GM21786 (cell line): Measurements from ENCODE around the gene SIK1.

ENCODE experiments used
- ATAC-seq: cut with Tn5 transposase; IDR thresholded peaks from one replicate; pipeline ENCODE4 v1.9.1; 2021; ENCODE audit not compliant: unreplicated experiment

The SIK1 gene

DNA sequence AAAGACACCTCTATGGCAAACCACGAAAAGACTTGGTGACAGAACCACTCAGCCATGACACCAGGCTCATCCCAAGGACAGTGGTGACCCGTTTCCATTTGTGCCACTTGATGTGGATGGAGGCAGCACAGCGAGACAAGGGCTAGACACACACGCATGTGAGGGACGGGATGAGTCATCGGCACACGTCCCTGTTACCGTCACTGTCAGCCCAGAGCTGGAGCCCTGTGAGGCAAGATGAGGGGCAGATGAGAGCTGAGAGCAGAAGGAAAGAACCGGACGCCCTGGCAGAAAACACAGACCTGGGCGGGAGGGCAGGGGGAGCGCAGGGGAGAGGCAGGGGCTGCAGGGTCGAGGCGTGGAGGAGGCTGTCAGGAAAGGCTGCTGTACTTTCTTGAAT, 57.8 kb downstream of the SIK1 start:
- ATAC-seq: peak; percentile 50

DNA sequence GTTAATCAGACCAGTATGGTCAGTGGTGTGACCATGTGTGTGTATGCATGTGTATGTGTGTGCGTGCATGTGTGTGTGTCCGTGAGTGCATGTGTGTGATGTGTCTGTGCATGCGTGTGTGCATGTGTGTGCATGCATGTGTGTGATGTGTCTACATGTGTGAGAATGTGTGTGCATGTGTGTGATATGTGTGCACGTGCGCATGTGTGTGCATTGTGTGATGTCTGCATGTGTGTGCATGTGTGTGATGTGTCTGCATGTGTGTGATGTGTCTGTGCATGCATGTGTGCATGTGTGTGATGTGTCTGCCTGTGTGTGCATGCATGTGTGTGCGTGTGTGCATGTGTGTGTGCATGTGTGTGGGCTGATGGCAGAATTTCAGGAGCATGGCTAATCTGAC, 58.2 kb downstream of the SIK1 start:
- no peak for ATAC-seq

GRCh38 chr21:43367859-43368258, 59.1 kb downstream of the SIK1 start:
- no peak for ATAC-seq

GRCh38 chr21:43367296-43367695, 59.6 kb downstream of the SIK1 start:
- no peak for ATAC-seq

DNA sequence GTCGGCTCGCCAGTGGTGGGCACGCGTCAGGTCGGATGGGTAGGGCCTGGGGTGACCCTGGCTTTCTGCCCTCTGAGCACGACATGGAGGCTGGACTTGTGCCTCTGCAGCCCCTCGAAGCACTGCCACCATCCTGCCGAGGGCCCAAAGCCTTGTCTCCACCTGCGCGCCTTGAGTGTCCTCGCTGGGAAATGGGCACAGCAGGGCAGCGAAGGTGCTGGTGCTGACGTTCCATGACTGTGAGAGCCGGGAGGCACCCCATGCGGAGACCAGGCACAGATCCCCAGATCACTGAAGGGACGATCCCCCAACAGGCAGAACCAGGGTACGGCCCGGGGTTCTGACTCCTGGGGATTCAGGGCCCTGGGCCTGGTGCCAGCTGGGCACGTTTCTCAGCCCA, 60.3 kb downstream of the SIK1 start:
- ATAC-seq: no peak

- no peak for ATAC-seq
Observed at GRCh38 chr21:43365611-43366426, 61.1 kb downstream of the SIK1 start.

DNA sequence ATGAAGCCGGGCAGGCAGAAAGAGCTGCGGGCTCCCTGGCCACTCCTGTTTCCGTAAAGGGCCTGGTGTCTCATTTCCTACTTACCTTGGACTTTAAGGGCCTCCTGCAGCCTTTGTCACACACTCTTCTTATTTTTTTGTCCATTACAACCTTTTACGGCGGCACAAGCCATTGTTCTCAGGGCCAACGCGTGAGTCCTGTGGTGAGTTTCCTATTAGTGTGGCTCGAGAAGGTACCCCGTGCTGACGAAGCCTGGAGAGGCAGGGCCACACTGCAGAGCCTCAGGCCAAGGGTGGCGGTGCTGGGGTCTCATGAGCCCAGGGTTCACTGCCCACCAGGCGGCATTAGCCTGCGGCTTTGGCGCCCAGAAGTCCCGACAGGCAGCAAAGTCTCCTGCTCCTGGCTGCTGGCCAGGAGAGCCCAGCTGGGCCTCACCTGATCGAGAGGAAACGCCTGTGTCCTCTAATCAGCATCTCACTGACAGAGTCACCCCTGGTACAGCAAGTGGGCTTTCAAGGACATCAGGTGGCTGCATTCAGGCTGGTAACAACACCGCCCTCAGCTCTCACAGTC, 62.0 kb downstream of the SIK1 start:
- no peak for ATAC-seq
